GM18519 (cell line): ENCODE data around the gene LYRM4.

ENCODE experiments used
- ATAC-seq: cut with Tn5 transposase; IDR thresholded peaks from one replicate; pipeline ENCODE4 v1.9.1; 2021; ENCODE audit warnings: mild to moderate bottlenecking, moderate library complexity; ENCODE audit not compliant: unreplicated experiment, low FRiP score

Gene LYRM4

DNA sequence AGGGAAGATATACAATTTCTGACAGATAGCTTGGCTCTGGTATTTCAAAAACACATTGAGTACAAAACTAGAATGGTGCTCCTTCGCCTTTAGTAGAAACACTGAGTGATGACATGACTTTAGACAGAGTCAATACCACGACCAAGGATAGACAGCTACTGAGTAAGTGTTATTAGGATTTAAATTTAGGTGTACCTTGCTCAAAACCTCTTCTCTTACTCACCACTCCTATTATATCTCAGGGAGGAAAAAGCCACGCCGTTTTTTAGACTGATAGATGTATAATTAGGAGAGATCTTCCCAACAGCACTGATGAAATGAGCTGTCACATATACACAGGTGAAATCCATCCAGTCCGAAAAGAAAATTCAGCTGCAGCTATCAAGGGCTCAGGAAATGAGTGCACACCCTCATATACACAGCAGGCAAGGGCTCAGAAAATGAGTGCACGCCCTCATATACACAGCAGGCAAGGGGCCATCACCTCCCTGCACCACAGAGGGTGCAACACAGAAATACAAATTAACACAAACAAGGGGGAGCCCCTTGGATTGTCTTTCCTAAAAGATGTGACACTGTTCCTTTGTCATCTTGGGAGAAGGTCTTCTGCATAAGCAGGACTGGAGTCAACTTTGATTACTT, 53.7 kb downstream of the LYRM4 start:
- no peak for ATAC-seq

DNA sequence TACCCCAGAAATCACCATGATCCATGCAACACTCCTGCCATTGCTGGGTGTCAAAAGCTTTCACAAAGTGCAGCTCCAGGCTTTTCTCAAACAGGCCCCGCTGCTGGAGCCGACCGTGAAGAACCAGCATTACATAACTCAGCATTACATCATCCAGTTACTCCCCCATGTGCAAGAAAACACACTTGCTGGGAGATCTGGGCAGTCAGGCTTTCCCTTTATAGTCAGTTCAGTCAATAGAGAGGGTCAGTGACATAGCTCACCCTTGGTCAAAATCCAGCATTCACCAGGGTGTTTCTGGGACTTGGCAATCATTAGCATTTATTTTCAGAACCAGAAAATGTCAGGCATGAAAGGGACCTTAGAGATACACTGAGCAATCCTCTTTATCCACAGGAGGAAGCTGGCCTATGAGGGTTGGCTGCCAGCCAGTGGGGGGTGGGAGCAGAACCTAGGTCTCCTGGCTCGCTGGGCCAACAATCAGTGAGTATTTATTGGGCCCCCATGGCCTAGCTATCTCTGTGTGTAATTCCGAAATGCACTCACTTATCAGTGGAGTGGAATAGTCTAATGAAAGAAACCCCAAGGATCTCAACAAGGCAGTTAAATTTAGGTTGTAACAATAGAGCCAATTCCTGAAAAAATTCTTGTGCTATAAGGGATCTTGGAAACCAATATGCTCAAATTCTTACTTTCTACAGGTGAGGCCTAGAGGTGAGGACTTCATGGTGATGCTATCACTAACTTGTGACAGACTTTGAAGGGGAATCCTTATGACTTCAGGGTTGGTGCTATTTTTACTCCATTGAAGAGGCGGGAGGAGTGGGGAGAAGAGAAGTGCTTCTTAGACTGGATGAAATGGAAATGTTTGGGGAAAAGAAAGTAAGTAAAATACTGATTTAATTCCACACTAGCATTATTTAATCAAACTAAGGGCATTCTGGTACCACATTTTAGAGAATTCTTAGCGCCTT, 54.6 kb downstream of the LYRM4 start:
- no peak for ATAC-seq

DNA sequence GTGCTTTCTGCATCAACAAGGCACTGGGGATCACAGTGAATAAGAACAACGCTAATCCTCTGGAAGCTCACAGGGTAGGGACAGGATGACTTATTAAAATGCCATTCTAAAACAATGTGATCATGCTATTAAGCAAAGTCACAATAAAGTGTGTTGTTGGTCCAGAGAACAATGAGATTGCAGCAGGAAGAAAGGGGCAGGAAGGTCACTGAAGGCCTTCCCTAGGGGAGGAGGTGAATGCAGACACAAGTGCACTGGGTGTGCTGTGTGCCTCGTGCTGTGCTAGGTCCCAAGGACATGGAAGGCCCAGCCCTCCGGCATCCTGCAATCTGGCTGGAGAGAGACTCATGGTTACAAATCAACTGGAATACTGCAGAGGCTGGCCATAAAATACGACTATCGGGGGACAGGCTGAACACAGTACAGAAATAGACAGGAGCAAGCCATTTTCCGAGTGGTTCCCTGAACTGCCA, 55.7 kb downstream of the LYRM4 start:
- no peak for ATAC-seq

DNA sequence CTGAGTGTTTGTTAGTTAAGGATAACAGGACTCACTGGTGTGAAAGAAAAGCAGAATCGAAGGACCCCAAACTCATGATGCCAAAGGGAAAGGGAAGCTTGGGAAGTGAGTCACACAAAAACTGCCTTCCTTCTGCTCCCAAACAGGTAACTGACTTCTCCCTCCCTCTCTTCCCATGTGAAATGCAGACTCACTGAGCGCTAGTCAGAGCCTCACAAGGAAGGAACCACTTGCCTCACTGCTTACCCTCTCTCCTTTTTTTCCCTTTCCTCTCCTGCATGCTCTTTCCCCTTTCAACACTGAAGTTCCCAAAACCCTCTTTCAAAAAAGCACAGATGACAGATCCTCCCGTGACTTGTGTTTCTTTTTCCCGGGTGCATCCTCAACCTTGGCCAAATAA, 56.4 kb downstream of the LYRM4 start:
- no peak for ATAC-seq

DNA sequence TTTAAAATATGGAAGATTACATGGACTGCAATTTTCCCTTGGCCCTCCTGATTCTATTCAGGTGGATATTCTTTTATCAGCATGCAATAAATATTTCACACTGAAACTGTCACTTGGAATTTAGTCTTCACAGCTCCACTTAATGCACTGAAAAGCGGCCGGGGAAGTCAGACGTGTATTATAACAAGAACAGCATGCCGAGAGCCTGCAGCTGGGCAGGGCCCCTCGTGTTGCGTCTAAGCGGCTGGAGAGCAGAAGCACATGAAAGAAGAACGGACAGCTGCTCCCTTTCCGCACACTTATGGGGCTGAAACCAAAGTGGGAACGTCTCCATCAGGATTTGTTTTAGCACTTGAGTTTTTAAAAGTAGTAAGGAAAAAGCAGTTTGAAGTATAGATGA, 57.2 kb downstream of the LYRM4 start:
- ATAC-seq: no peak

DNA sequence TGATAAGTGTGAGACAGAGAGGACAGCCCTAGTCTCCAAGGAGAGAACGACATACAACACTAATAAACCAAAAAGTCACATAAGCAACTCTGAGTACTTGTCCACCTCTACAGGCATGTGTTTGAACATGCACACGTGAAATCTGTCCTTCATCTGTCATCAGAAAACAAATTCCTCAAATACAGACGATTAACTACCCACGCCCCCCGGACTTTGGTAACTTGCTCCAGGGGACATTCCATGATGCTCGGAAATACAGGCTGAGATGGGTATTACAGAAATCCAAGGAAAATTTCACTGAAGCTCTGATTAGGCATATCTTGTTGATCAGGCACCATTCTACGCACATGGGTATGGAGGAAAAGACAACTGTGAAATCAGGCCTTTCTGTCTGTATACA, 57.8 kb downstream of the LYRM4 start:
- ATAC-seq: no peak

DNA sequence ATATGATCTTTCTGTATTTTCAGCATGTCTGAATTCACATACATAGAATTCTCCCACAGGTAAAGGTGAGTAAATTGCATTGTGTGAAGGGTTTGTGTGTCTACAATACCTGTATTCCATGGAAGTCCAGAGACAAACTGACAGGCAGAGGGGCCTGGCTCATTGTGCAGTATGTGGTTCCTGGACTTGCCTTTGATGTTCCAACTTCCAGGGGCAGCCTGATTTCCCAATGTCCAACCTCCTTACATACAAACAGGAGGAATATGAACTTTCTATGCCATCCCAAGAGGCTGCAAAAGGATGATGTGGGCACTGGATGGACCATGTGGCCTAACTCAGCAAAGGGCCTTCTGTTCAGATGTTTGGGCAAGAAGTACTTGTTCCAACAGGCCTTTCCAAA, 58.5 kb downstream of the LYRM4 start:
- no peak for ATAC-seq

DNA sequence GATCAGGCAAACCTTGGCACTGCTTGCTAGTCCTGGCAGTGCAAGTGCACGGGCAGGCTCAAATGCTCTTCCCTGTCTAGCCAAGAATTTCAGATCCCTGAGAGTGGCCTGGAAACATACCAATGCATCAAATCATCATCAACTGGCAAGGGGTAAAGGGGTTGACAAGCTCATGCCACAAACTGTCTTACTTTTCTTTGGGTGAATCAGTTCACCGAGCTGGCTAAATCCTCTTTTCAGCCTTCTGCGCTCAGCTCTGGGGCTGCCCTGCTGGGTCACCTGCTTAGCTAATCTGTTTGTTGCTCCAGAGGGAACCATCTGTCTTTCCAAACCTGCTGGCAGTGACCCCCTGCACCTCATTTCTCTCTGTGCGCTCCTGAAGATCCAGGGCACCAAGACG, 59.5 kb downstream of the LYRM4 start:
- ATAC-seq: no peak

DNA sequence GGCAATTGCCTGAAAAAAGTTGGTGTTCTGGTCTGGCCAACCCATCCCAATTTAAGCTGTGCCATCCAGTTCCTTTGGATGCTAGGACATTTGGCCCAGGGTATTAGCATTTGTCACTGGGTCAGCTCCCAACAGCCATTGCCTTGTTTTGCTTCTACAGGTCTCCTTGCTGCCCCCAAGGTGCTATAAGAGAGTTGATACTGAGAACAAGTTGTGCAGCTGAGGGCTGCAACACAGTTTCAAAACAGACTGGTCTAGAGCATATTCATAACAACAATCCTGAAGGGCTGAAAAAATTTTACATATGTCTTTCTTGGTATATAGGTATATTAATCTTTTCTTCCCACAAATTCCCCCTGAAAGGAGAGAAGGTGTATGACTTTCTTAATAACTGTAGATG, 61.0 kb downstream of the LYRM4 start:
- ATAC-seq: no peak

DNA sequence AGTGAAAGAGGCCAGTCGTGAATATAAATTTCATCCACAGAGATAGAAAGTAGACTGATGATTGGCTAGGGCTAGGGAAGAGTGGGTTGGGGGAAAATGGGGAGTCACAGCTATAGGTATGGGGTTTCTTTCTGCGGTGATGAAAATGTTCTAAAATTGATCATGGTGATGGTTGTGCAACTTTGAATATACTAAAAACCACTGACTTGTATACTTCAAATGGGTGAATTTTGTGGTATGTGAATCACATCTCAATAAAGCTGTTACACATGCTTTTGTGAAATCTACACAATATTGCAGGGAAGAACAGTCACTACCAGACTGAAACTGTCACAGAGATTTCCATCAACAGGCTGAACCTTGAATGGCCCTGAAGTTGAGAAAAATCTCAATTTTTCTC, 61.5 kb downstream of the LYRM4 start:
- no peak for ATAC-seq

DNA sequence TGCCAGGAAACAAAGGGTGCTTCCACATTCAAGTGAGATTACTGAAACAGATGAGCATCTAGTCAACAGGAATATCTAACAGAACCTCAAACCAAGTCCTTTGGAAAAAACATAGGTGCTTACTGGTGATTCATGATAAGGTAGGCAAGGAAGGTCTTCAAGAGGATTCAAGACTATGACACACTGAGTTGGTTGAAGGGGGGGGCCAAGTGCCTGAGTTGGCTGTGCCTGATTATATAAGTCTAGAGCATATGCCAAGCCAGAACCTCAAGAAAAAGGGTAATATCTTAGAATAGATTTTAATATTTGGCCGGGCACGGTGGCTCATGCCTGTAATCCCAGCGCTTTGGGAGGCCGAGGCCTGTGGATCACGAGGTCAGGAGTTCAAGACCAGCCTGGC, 63.7 kb downstream of the LYRM4 start:
- ATAC-seq: no peak

DNA sequence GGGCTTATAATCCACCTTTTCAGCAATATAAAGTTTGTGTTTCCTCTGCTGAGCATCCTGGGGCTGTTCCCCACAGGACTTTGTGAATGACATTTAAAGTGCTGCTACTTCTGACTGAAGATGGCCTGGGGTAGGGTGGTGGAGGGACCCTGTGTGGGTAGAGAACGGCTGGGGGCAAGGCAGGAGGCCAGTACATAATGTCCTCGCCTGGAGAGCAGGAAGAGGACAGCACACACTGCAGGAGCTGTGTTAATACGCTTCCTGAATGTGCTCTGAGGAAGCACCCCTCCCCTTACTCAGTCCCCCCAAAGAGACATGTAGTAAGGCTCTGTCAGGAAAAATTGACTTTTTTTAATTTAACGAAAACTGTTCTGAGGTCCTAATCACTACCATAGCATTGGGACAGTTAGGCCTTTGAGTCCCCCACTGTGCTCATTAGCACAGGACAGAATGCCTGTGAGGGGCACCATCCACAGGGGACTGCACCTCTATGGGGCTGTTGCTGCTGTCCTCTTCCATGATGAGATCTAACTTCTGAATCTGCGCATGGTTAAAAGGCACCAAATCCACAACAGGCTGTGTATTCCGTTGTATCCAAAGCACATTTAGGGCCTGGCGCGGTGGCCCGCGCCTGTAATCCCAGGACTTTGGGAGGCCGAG, 68.5 kb downstream of the LYRM4 start:
- no peak for ATAC-seq

DNA sequence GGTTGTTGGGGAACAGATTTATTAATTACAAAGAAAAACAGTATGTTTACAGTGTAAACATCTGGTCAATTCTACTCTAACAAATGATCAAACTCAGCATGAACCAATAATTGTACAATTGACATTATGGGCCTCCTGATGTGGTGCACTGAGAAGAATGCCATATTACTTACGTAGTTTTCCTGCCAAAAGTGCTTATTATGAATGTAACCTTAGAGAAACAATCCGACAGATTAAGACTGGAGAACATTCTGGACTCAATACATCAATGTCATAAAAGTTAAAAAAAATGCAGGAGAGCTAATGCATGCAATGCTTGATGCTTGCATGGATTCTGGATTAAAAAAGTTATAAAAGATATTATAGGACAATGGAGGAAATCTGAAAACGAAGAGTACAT, 69.0 kb downstream of the LYRM4 start:
- ATAC-seq: no peak

DNA sequence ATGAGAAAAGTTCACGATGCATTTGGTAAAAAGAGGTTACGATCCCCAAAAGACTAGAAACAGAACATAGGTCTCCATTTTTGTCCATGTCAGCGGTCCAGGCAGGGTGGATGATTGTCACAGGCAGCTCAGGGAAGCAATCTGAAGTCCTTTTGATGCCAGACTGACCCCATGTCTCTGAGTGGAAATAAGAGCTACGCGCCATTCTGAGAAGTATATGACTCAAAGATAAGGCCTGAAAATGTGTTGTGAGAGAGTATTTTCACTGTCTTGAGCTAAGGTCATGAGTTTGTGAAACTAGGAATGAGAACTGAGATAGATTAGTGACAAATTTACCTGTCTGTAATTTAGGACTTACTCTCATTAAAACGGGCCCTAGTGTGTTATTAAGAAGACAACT, 69.5 kb downstream of the LYRM4 start:
- ATAC-seq: no peak

DNA sequence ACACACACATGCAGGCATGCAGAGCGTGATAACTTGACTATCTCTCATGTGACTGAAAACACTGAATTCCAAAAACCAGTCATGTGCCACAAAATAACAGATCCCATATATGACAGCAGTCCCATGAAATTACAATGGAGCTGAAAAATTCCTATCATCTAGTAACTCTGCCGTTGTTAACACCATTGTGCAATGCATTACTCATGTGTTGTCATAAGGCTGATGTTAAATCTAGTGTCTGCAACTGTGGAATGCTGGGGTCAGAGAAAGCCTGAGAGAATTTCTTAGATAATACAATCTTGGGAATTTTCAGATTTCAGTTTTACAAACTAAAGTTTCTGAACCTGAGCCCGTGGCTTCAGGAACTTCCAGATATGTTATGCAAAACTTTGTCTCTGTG, 70.2 kb downstream of the LYRM4 start:
- no peak for ATAC-seq

DNA sequence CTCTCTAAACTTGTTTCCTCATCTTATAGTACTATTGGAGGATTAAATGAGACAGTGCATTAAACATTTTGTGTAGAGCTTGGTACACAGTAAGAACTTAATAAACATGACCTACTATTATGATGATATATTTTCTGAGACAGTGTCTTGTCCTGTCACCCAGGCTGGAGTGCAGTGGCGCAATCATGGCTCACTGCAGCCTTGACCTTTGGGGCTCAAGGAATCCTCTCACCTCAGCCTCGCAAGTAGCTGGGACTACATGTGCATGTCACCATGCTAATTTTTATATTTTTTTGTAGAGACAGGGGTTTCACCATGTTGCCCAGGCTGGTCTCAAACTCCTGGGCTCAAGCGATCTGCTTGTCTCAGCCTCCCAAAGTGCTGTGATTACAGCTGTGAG, 72.1 kb downstream of the LYRM4 start:
- no peak for ATAC-seq

DNA sequence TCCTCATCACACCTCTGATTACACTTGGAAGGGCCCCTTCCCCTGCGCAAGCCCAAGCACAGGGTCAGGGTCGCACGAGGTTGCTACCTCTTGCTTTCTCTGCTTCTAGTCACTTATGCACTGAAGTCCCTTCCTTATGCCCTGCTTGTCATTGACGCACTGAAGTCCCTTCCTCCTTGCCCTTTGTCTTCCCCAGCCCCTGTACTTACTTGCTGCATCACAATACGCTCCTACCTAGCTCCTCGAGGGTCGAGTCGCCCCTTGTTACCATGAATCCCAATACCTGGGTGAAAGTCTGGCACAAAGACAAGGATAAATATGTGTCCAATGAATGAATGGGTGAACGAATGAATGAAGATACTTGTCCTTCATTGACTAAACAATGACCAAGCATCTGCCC, 75.9 kb downstream of the LYRM4 start:
- ATAC-seq: no peak

DNA sequence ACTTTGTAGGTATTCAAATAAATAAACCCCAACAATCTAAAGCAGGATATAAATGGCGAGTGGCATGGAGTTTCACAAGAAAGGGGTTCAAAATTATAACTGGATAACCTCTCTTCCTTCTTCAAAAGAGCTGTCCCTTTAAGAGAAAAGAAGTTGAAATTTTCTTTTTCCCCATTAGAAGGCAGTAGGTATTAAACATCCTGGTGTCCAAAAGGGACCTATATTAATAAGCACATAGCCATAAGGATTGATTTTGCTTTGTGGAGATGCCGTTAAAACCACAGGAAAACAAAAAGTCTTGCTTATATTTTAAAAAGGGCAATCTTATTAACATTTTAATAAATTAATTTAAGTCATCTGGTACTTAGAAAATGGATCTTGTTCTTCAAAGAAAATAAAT, 76.5 kb downstream of the LYRM4 start:
- ATAC-seq: no peak

DNA sequence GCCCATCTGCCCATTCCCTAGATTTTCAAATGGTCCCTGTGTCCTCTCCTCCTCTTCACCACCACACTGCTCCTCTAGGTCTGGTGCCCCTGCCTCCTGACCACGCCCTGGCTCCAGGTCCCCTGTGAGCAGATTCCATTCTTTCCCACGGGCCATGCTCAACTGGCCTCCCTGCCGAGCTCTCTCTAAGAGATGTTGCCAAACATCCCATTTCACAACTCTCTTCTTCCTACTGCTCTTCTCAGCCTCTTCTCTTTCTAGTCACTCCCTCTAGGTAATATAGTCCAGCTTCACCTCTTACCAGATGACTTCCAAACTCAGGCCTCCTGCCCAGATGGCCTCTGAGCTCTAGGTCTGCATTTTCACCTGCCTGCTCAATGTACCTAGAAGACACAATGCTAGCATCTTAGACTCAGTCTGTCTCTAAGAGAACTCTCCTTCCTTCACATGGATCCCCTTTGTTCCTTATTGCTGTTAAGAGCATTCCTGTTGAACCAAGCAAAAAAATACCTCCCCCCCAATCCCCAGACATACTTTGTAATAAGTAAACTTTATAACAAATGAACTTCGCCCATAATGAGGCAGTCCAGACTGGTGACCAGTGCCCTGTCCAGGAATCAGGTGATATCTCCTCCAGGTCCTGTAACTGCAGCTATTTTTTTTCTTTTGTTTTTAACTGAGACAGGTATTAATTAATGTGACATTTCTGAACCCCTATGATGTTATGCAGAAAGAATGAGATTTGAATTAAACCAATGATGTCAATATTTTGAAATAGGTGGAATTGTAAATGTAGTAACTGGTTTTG, 79.0 kb downstream of the LYRM4 start:
- ATAC-seq: no peak

DNA sequence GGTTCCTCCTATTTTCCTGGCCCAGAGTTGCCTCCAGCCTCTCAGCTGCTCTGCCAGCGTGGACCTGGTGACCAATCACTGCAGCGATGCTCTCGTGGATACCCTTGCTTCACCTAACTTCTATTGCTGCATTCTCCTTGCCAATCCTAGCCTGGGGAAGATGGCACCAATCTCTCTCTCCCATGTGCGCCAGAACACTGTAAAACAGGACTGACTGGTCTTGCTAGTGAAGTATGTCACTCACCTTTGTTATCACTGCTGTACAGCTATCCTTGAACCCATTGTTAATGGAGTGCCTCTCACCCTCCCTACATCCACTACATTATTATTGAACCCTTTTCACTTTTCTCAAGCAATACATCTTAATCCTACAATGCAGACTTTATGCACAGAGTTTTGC, 80.1 kb downstream of the LYRM4 start:
- ATAC-seq: no peak

DNA sequence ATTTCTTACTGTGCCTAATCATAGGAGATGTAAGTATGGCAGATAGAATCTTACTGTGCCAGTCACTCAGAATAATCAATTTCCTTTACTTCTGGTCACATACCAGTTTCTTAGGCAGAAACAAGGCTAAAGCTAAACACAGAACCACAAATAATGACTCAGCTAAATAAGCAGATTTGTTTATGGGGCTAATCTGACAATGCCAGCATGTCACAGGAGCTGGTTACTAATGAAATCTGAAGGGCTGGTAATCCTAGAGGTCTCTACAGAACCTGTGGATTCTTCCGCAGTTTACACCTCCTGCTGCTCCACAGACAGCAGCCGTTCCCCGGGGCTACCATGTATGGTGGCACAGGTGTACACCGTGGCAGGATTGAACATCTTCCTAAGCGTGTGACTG, 80.8 kb downstream of the LYRM4 start:
- no peak for ATAC-seq
